Measurements from ENCODE around the gene ELAVL1.

GRCh38 chr19:8023371-8023770, 17.9 kb upstream of the ELAVL1 start:
- TF ChIP-seq CTCF (IDR thresholded peaks at IDR 0.05; ENCODE audit: low read length) (no peak), EZH2phosphoT487 (IDR thresholded peaks at IDR 0.05; ENCODE audit: low read length) (no peak), EZH2 (optimal IDR thresholded peaks at IDR 0.05; ENCODE audit: low read depth, low read length) (no peak)

All from MM.1S (cell line).